ENCODE data around the gene MAPKAPK3. TPM values are rescaled to one million over a fixed set of nuclear protein-coding genes. Genes with fewer than 3 reads are reported as not detected.

MAPKAPK3 gene
- total RNA-seq, 1 donor: 55.2 TPM

GRCh38 chr3:50652709-50653108 lies 35.8 kb downstream of the MAPKAPK3 start:
- peak; percentile 31 for TF ChIP-seq CTCF (IDR thresholded peaks at IDR 0.05; ENCODE audit: insufficient read depth, low read length)
- H3K4me3 ChIP-seq (ENCODE audit: low read depth, low read length): no peak overlapping the region
- DNase-seq (ENCODE audit: low read depth): no peak

- no peak overlapping the region for H3K4me3 ChIP-seq (ENCODE audit: low read depth, low read length)
- no peak for TF ChIP-seq CTCF (IDR thresholded peaks at IDR 0.05; ENCODE audit: insufficient read depth, low read length)
- DNase-seq (ENCODE audit: low read depth): no peak
Measured at GRCh38 chr3:50653937-50654595, 37.1 kb downstream of the MAPKAPK3 start.

GRCh38 chr3:50655009-50655830 lies 38.3 kb downstream of the MAPKAPK3 start:
- no peak for TF ChIP-seq CTCF (IDR thresholded peaks at IDR 0.05; ENCODE audit: insufficient read depth, low read length)
- H3K4me3 ChIP-seq (ENCODE audit: low read depth, low read length): no peak overlapping the region
- no peak for DNase-seq (ENCODE audit: low read depth)

GRCh38 chr3:50656417-50657195 lies 39.7 kb downstream of the MAPKAPK3 start:
- DNase-seq (ENCODE audit: low read depth): no peak
- no peak overlapping the region for H3K4me3 ChIP-seq (ENCODE audit: low read depth, low read length)
- TF ChIP-seq CTCF (IDR thresholded peaks at IDR 0.05; ENCODE audit: insufficient read depth, low read length): no peak

GRCh38 chr3:50657407-50657806 lies 40.5 kb downstream of the MAPKAPK3 start:
- no peak overlapping the region for H3K4me3 ChIP-seq (ENCODE audit: low read depth, low read length)
- TF ChIP-seq CTCF (IDR thresholded peaks at IDR 0.05; ENCODE audit: insufficient read depth, low read length): no peak
- no peak for DNase-seq (ENCODE audit: low read depth)

GRCh38 chr3:50657816-50658215 lies 40.9 kb downstream of the MAPKAPK3 start:
- no peak for DNase-seq (ENCODE audit: low read depth)
- H3K4me3 ChIP-seq (ENCODE audit: low read depth, low read length): no peak overlapping the region
- no peak for TF ChIP-seq CTCF (IDR thresholded peaks at IDR 0.05; ENCODE audit: insufficient read depth, low read length)

All from fibroblast of the aortic adventitia (primary cell).